B cell (primary cell): Measurements from ENCODE around the gene ATXN7L2. TPM values are rescaled to one million over a fixed set of nuclear protein-coding genes. Genes with fewer than 3 reads are reported as not detected.

ENCODE experiments used
- ATAC-seq: fragments of 200-7000 bp; cut with Tn5 transposase; one replicate; pipeline ENCODE4 v1.10.0; 2021; ENCODE audit warnings: low read depth, mild to moderate bottlenecking, moderate number of reproducible peaks, moderate library complexity
- CTCF ChIA-PET: fragments of 350-600 bp; sonication (Branson Sonifier 250); formaldehyde crosslinking; loops from one replicate; lab custom pipeline; 2021; ENCODE audit warnings: antibody characterized with exemption, inconsistent platforms; lab: Charles Lee
- POLR2A ChIA-PET: fragments of 350-600 bp; sonication (Branson Sonifier 250); formaldehyde crosslinking; loops from one replicate; lab custom pipeline; 2021; ENCODE audit warnings: antibody characterized with exemption; lab: Charles Lee
- DNase-seq: peaks from one replicate; pipeline ENCODE4 v3.0.0; 2013
- H2AFZ ChIP-seq: 2 replicates; pipeline ENCODE4 v1.6.1; 2012; ENCODE audit warnings: mild to moderate bottlenecking, low read depth, low read length; ENCODE audit not compliant: insufficient read depth, poor library complexity, severe bottlenecking
- H3K27ac ChIP-seq, 2 donors: 1 replicate in 1 of 2; 2 replicates in 1 of 2; pipeline ENCODE4 v1.5.1; 2012 to 2013; ENCODE audit warnings: low read length in 2 of 2, mild to moderate bottlenecking in 2 of 2, moderate library complexity in 1 of 2
- H3K27me3 ChIP-seq, 4 experiments: fragments of 200-600 bp in 1 of 4; sonication (generic) in 1 of 4; replicated peaks in 1 of 4; 1 replicate in 2 of 4; 2 replicates in 2 of 4; pipeline versions ENCODE4 v1.6.1 to v1.7.0; 2013 to 2016; ENCODE audit warnings: low read length in 3 of 4, mild to moderate bottlenecking in 2 of 4, mixed read lengths in 1 of 4, moderate library complexity in 1 of 4; ENCODE audit not compliant: insufficient read depth in 4 of 4, control insufficient read depth in 3 of 4; ENCODE audit errors: control extremely low read depth in 1 of 4
- H3K36me3 ChIP-seq, 2 experiments: replicated peaks in 1 of 2; 1 replicate in 1 of 2; 2 replicates in 1 of 2; pipeline versions ENCODE4 v1.6.1 to v1.7.1; 2013; ENCODE audit warnings: low read length in 1 of 2; ENCODE audit not compliant: insufficient read depth in 2 of 2, control insufficient read depth in 1 of 2; ENCODE audit errors: control extremely low read depth in 1 of 2, extremely low read depth in 1 of 2
- H3K4me1 ChIP-seq, 2 donors: fragments of 200-600 bp in 1 of 2; sonication (generic) in 1 of 2; 1 replicate in 1 of 2; 2 replicates in 1 of 2; pipeline versions ENCODE4 v1.5.1 to v1.6.1; 2013 to 2017; ENCODE audit warnings: low read length in 2 of 2; ENCODE audit not compliant: control insufficient read depth in 2 of 2, insufficient read depth in 2 of 2
- H3K4me2 ChIP-seq: replicated peaks from 2 replicates; pipeline ENCODE3; 2012; ENCODE audit warnings: mild to moderate bottlenecking, low read depth, low read length; ENCODE audit not compliant: poor library complexity, severe bottlenecking
- H3K4me3 ChIP-seq, 5 experiments: fragments of 200-600 bp in 1 of 5; sonication (generic) in 1 of 5; 1 replicate in 3 of 5; 2 replicates in 2 of 5; pipeline versions ENCODE4 v1.5.1 to v1.7.0; 2011 to 2016; ENCODE audit warnings: low read length in 4 of 5, mild to moderate bottlenecking in 4 of 5, low read depth in 2 of 5, control low read depth in 1 of 5, moderate library complexity in 1 of 5; ENCODE audit not compliant: insufficient read depth in 1 of 5; ENCODE audit errors: control extremely low read depth in 1 of 5, extremely low read depth in 1 of 5
- H3K79me2 ChIP-seq: fragments of 200-600 bp; sonication (generic); one replicate; pipeline ENCODE4 v1.6.0; 2016; ENCODE audit warnings: low read length; ENCODE audit not compliant: control insufficient read depth, insufficient read depth
- H3K9ac ChIP-seq: fragments of 200-600 bp; sonication (generic); 2 replicates; pipeline ENCODE4 v1.6.1; 2017; ENCODE audit warnings: mild to moderate bottlenecking, low read length, moderate library complexity
- H3K9me3 ChIP-seq, 3 donors: one replicate each; pipeline versions ENCODE4 v1.6.1 to v1.7.1; 2013; ENCODE audit warnings: low read length in 2 of 3; ENCODE audit not compliant: control insufficient read depth in 2 of 3, insufficient read depth in 1 of 3; ENCODE audit errors: control extremely low read depth in 1 of 3
- H4K20me1 ChIP-seq: 2 replicates; pipeline ENCODE4 v1.6.0; 2012; ENCODE audit warnings: mild to moderate bottlenecking, low read length; ENCODE audit not compliant: insufficient read depth, control insufficient read depth, poor library complexity, severe bottlenecking
- H3K27ac Mint-ChIP-seq: one replicate; pipeline ENCODE4 v1.8.0; 2021; ENCODE audit warnings: mixed read lengths
- H3K27me3 Mint-ChIP-seq: one replicate; pipeline ENCODE4 v1.8.0; 2021; ENCODE audit warnings: mixed read lengths
- H3K4me1 Mint-ChIP-seq: one replicate; pipeline ENCODE4 v1.8.0; 2021; ENCODE audit warnings: mixed read lengths
- H3K4me3 Mint-ChIP-seq: one replicate; pipeline ENCODE4 v1.8.0; 2021; ENCODE audit warnings: mixed read lengths
- H3K9me3 Mint-ChIP-seq: one replicate; pipeline ENCODE4 v1.8.0; 2022; ENCODE audit warnings: mixed read lengths; ENCODE audit not compliant: insufficient read depth
- CTCF ChIP-seq: fragments of 200-600 bp; IDR thresholded peaks from one replicate; pipeline ENCODE4 v1.8.0; 2022; ENCODE audit warnings: antibody characterized with exemption, mild to moderate bottlenecking
- EZH2 ChIP-seq: IDR thresholded peaks from 2 replicates; pipeline ENCODE4 v1.6.1; 2012; ENCODE audit warnings: borderline replicate concordance, low read depth, mild to moderate bottlenecking, moderate library complexity, low read length; ENCODE audit not compliant: insufficient read depth, poor library complexity, severe bottlenecking
- WGBS: methylation state at CpG from one replicate; pipeline ENCODE4 v1.1.5; 2013; ENCODE audit warnings: missing lambda C conversion rate; ENCODE audit not compliant: insufficient coverage; 5-methylcytosine and 5-hydroxymethylcytosine counted together
- intact Hi-C: fragments of 100-400 bp; cut with micrococcal nuclease; formaldehyde crosslinking; loops from one replicate; pipeline ENCODE4 v1.10.0; 2022
- polyA plus RNA-seq: library from polyadenylated mRNA; depleted of rRNA; stranded (reverse); fragments of >200 nt; gene quantifications from 2 replicates; pipeline ENCODE4 v1.2.3, GENCODE V29; 2012
- total RNA-seq, 2 donors: library from RNA; stranded (reverse); fragments of 120-200 nt in 1 of 2; gene quantifications; 1 replicate in 1 of 2; 2 replicates in 1 of 2; pipeline versions ENCODE4 v1.2.3 to v1.2.4, GENCODE V29; 2013 to 2022

The ATXN7L2 gene
- total and polyA plus RNA-seq, 2 donors (not counting 1 experiment from before 2014, with no cell fraction given) = 10.9 to 12.4 TPM

GRCh38 chr1:109499081-109499480, 15.4 kb downstream of the ATXN7L2 start:
- Histone ChIP-seq H3K9me3 (no peaks in the 10 kb centered on the region), H3K4me3 (no peak overlapping the region), H3K27ac (no peak overlapping the region), H2AFZ (no peak overlapping the region), H3K4me2 (no peak overlapping the region), H3K79me2 (peaks cover 46% of the 10 kb centered on the region), H3K9ac (no peak overlapping the region), H3K27me3 (no peaks in the 10 kb centered on the region), H3K36me3 (peaks cover 0 to 49% of the 10 kb centered on the region in 2 experiments), H3K4me1 (peaks cover 24 to 32% of the 10 kb centered on the region in 2 donors), H4K20me1 (peaks cover 63% of the 10 kb centered on the region)
- no peak overlapping the region for H3K27ac Mint-ChIP-seq
- no peaks in the 10 kb centered on the region for H3K27me3 Mint-ChIP-seq
- no peak for TF ChIP-seq CTCF
- TF ChIP-seq EZH2 = no peak
- intact Hi-C loops = no loop called here
- no peak for ATAC-seq
- WGBS = no CpG with 5 or more reads among the region's 7 CpGs
- no peaks in the 10 kb centered on the region for H3K9me3 Mint-ChIP-seq
- no peak overlapping the region for H3K4me3 Mint-ChIP-seq
- CTCF ChIA-PET = interaction anchor here (1.3 to 37.9 kb wide), 4 partner anchors 8 to 220 kb away, joined by 3 to 926 read pairs (median 12); partner anchors contain the start of genes ATXN7L2 and GPR61
- no peak for DNase-seq
- POLR2A ChIA-PET = no interaction called here
- H3K4me1 Mint-ChIP-seq = peaks cover 59% of the 10 kb centered on the region

- Histone ChIP-seq H3K4me1 (peaks cover 21 to 26% of the 10 kb centered on the region in 2 donors), H3K27ac (no peak overlapping the region), H3K79me2 (peaks cover 38% of the 10 kb centered on the region), H3K36me3 (peaks cover 0 to 49% of the 10 kb centered on the region in 2 experiments), H4K20me1 (peaks cover 57% of the 10 kb centered on the region), H2AFZ (no peak overlapping the region), H3K27me3 (no peaks in the 10 kb centered on the region), H3K9me3 (no peaks in the 10 kb centered on the region), H3K4me3 (no peak overlapping the region), H3K9ac (no peak overlapping the region), H3K4me2 (no peak overlapping the region)
- no peaks in the 10 kb centered on the region for H3K27me3 Mint-ChIP-seq
- WGBS = 78% methylated on average over 3 of the region's 4 CpGs
- TF ChIP-seq EZH2 (no peak), CTCF (peak; percentile 54)
- intact Hi-C loops = no loop called here
- DNase-seq (peak; percentile 50), ATAC-seq (peak; percentile 64)
- H3K27ac Mint-ChIP-seq = peak overlapping the region; percentile 32
- no peaks in the 10 kb centered on the region for H3K9me3 Mint-ChIP-seq
- H3K4me3 Mint-ChIP-seq = no peak overlapping the region
- CTCF ChIA-PET = interaction anchor here (1.3 to 37.9 kb wide), 3 partner anchors 9 to 221 kb away, joined by 3 to 926 read pairs (median 20); partner anchors contain the start of gene GPR61
- H3K4me1 Mint-ChIP-seq = peaks cover 54% of the 10 kb centered on the region
- POLR2A ChIA-PET = no interaction called here
Observed at GRCh38 chr1:109499661-109500536, 16.2 kb downstream of the ATXN7L2 start.
